Stimulated activated CD4-positive, alpha-beta T cell treated with anti-CD3 and anti-CD28 coated beads, Interleukin-12 subunit alpha, Interleukin-12 subunit beta, amount 100 ng/mL, for 4 hours (primary cell): ENCODE results near the gene GALNTL6.

Experiments
- DNase-seq: peaks from one replicate; pipeline ENCODE4 v3.0.0-alpha.2; 2020

The GALNTL6 gene

DNA sequence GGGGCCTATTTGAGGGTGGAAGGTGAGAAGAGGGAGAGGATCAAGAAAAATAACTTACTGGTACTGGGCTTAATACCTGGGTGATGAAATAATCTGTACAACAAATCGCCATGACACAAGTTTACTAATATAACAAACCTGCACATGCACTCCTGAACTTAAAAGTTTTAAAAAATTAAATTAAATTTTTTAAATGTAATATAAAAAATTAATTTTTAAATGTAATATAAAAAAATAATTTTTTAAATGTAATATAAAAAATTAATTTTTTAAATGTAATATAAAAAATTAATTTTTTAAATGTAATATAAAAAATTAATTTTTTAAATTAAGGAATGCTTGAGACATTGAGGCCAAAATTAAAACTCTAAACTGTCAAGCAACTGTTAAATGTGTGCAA, 1231.1 kb downstream of the GALNTL6 start:
- no peak for DNase-seq

DNA sequence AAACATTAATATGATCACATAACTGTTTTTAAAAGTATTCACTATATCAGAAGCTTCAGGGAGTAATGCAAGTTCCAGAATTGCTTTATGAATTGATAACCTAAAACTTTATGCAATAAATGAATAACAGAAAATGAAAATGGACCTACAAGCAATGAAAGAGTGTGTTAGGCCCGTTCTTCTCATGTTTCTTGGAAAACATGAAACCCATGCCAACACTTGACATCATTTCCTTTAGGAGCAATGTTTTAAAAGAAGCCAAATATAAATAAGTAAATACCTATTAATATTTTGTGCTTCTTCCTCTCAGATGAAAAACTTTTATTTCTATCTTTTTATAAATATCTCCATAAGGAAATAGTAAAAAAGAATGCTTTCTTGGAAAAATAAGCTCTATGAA, 1232.4 kb downstream of the GALNTL6 start:
- no peak for DNase-seq

DNA sequence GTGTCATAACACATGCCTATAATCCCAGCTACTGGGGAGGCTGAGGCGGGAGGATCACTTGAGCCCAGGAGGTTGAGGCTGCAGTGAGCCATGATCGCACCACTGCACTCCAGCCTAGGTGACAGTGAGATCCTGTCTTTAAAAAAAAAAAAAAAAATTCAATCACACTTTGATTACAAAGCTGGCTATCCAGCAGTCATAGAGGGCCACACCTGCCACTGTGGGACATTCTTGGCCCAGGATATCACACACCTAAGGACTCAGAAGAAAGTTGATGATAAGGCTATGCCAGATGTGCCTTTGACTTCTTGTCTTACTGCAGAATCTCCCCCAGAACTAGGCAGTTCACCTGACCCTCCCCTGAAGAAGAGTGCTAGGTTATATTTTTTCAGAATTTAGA, 1232.9 kb downstream of the GALNTL6 start:
- DNase-seq: no peak

DNA sequence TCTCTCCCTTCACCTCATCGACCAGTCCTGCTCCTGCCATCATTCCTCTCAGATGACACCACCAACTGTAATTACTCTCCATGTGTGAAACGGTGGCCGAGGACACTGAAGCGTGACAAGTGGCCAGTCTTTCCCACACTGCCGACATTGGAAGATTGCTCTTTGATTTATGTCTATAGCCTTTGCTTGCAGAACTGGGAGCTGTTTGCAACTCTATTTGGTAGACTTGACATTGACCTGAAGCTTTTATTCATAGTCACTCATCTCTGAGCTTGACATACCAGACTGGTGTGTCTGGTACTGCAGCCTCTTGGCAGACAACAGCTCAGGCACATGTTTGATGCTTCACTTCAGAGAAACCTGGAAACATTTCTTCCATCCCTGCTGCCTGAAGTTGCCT, 1233.6 kb downstream of the GALNTL6 start:
- DNase-seq: no peak

DNA sequence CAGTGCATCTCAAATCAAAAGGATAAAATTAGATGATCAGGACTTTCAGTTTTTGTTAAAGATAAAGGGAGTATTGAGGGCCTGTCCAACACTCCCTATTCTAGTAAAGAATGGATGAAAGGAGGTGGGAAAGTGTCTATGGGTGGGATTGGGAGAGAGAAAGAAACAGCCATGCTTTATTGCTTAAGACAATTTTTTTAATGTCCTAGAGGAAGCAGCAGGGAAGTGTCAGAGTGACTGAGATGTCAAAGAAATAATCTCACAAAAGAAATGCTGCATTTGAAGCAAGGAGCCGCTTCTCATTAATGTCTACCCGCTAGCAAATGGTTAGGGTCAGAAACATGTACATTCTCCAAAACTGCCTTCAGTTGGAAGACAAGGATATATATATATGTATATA, 1238.0 kb downstream of the GALNTL6 start:
- DNase-seq: no peak

DNA sequence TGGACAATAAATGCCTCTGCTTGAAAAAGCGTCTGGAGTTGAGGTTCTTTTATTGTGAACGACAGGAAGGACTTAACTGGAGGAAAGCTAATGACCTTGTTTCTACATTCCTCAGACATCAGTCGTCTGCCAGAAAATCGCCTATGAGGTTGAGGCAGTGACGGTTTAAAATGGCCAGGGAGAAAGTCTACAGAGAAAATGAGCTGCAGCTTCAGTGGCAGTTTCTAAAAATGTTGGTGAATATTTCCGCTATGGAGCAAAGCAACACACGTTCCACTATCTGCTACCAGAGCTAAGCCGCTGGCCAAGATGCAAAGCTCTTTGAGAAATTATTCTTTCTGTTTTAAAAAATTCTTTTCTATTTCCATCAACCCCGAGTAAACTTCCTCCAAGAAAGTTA, 1238.5 kb downstream of the GALNTL6 start:
- no peak for DNase-seq

DNA sequence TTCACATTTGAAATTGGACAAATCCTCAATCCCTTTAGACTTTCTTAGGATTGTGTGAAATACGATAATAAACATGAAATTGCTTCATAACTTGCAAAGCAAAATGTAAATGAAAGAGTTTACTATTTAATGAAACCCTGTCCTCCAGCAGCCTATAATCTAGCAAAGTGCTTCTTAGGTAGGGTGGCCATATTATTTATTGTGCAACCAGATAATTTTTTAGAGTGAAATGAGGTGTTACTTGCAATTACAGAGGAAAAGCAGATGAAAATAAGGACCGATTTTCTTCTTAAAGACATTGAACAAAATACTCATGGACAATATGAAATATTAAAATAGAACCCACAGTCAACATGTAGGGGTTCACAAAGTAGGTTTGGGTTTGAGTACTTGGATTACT, 1239.2 kb downstream of the GALNTL6 start:
- DNase-seq: no peak

DNA sequence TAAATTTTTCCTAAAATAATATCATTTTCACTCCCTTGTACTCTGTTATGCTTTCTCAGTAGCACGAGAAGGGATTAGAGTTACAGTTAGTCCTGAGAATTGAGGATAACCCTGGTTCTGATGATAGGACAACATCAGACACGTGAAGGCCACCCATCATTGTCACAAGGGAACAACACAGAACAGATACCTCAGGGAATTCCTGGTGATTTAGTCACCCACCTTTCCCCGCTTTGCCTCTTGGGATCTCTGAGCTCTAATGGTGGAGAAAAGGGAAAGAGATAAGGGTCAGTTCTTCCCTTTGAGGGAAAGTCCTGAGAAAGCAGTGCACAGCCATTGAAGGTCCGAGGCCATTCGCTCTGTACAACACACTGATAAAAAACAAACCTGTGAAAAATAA, 1243.1 kb downstream of the GALNTL6 start:
- DNase-seq: no peak

DNA sequence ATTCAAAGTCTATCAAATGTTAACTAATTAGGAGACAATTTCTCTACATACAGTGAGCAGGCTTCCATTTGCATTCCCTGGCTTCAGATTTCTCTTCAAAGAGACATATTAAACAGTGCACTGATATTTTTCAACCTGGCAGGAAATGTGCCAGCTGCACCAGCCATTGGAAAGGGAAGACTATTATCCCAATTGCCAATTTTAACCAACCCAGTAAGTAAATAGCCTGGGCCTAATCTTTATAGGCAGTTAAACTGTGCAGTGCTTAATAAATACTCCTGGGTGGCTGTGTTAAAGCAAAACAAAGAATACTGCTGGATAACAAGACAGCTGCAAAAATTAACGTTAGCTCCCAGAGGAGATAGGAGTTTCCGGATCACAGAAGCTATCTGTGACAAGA, 1243.5 kb downstream of the GALNTL6 start:
- no peak for DNase-seq

DNA sequence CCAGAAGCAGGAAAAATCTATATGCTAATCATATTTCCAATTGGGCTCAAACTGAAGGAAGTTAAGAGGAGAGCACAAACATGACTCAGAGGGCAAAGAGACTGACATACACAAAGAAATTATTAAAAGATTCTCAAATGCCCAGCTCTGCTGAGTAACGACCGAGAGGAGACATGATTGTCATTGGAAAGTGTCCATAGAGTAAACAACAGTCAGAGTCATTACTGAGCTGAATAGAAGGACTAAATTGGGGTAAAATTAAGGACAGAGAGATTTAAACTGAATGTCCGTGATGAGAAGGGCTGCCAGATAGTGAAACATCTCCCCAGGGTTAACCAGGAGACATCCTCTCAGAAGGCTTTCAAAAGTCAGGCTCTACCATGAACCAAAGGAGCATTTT, 1244.2 kb downstream of the GALNTL6 start:
- DNase-seq: no peak

DNA sequence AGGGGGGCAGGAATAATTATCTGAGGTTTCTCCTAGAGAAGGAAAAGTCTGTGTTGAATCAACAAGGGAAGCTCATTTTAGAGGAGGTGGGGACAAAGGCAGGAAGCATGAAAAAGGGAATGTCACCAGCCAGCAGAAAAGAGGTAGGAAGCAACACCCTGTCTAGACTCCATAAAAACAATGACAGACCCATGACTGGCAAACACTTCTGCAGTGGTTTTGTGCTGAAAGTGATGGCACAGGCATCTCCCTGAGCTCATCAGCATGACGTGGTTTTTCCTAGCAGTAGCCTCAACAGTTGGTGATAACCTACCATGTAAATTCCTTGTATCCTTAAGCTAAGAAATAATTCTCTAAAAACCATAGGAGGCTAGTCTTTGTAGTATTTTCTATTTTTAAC, 1244.7 kb downstream of the GALNTL6 start:
- DNase-seq: no peak

DNA sequence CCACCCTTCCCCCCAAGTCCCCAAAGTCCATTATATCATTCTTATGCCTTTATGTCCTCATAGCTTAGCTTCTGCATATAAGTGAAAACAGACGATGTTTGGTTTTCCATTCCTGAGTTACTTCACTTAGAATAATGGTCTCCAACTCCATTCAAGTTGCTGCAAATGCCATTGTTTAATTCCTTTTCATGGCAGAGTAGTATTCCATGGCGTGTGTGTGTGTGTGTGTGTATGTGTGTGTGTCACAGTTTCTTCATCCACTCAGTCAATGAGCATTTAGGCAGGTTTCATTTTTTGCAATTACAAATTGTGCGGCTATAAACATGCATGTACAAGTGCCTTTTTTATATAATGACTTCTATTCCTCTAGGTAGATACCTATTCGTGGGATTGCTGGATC, 1248.0 kb downstream of the GALNTL6 start:
- DNase-seq: no peak

DNA sequence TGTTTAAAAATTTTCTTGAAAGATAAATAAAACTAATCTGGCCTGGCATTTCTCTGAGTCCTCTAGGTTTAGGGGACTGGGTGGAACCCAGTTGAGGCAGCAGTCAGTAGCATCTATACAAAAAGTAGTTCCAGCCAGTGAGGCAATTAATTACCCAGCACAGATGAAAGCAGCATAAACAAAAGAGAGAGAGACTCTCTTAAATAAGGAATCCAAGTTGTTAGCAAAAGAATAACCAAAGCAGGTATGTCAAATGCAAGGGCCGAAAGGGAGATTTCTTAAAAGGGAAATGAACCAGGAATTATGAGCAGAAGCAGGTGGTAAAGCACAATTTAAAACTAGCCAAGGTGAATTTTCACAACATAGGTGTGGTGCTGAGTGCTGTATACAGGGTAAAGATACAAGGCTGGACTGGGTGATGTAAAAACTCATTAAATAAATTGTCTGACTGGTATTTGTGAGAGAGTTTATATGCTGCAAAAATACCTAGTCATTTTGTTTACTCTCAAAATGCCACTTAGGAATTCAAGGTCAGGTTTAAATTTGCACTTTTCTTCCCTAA, 1260.8 kb downstream of the GALNTL6 start:
- no peak for DNase-seq

DNA sequence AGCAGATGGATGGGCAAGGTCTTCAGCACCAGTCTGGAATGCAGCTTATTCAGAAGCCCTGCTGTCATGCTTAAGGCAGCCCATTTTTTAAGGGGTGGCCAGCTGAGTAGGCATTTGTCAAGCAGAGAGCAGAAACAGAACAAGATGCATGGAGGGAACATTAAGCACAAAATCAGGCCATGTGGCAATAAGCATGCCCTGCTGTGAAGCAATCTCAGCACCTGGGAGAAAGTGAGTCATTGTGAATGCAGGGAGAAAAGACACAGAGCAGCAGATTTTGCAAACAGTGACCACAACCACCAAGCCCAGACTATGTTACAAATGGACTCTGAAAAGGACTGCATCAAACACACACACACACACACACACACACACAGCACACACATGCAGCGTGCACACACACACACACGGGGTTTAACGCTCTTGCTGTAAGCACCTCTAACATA, 1261.3 kb downstream of the GALNTL6 start:
- DNase-seq: no peak

DNA sequence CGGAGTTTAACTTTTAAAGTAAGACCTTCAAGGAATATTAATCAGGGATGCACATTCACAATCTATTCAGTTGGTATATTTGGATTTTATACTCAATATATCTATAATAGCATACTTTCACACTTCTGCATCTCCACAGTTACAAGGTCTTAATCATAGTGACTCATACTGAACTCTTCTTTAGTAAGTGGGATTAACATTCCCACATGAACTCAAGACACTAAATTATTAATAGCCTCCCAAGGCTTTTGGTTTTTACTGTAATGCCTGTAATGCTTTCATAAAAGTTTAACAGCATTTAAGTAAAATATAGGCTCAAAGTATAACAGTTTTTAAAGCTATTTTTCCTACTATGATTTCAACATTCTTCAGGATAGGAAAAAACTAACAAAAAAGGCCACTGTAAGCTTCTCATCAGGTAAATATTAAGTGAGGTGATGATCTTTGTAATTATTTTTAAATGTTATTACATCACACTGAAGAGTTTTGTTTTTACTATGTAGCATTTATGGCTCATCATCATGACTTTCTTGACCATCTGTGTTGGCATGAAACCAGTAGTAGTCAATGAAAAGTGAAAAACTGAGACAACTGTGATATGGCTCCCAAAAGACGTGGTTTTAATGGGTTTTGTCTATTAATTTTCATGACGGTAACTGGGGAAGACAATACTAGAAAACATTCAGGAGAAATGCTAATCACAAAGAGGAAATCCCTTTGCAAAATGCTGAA, 1263.9 kb downstream of the GALNTL6 start:
- no peak for DNase-seq

DNA sequence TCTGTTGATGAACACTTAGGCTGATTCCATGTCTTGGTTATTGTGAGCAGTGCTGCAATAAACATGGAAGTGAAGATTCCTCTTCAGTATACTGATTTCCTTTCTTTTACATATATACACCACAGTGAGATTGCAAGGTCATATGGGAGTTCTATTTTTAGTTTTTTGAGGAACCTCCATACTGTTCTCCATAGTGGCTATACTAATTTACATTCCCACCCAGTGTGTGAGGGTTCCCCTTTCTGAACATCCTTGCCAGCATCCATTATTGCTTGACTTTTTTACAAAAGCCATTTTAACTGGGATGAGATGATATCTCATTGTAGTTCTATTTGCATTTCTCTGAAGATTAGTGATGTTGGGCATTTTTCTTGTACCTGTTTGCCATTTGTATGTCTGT, 1274.9 kb downstream of the GALNTL6 start:
- DNase-seq: no peak
